ENCODE measurements around the gene MCM3.
A peak's percentile ranks its signal among the peaks of the same experiment; 100 is the strongest.

Gene MCM3

DNA sequence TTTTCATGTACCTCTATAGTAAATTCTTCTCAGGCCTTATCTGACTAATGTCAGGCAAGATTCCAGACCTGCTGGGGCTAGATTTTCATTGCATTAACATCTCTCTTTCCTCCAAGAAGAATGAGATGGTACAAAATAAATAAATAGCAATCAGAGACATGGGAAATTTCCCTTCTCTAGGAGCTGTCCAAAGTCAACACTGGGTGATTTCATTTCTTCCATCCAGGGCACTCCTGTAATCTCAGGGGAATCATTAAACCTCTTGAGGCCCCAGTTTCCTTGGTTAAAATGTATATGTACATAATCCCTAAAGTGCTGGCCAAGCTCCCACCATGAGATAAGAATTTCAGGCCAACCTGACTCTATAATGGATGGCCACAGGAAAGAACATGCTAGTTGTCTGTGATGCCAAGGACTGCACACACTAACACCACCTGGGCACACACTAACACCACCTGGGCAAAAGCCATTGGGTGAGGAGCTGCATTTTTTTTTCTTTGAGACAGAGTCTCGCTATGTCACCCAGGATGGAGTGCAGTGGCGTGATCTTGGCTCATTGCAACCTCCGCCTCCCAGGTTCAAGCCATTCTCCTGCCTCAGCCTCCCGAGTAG is 41.2 kb downstream of the MCM3 start:
- Histone ChIP-seq H2AFZ (ENCODE audit: insufficient read depth, low read length, poor library complexity) (no peak overlapping the region), H2BK120ac (ENCODE audit: insufficient read depth, low read length, poor library complexity) (no peak overlapping the region), H4K8ac (ENCODE audit: low read depth, low read length) (no peak overlapping the region), H3K27ac (ENCODE audit: low read depth, low read length) (no peak overlapping the region), H3K79me1 (ENCODE audit: low read length) (no peaks in the 10 kb centered on the region), H3K4me3 (ENCODE audit: low read depth, low read length) (no peak overlapping the region), H2BK12ac (ENCODE audit: low read length) (no peak overlapping the region), H3K4ac (ENCODE audit: low read depth, low read length) (no peak overlapping the region), H3K4me1 (ENCODE audit: control insufficient read depth in 1 of 2, insufficient read depth in 2 of 2, low read length in 2 of 2) (no peaks in the 10 kb centered on the region), H3K4me2 (ENCODE audit: low read length) (no peak overlapping the region), H4K12ac (ENCODE audit: low read depth, low read length) (no peak overlapping the region), H3K14ac (ENCODE audit: low read length) (no peak overlapping the region), H3K23ac (ENCODE audit: low read length) (no peak overlapping the region), H3K9ac (ENCODE audit: low read length) (no peak overlapping the region), H4K91ac (ENCODE audit: low read depth, low read length) (no peak overlapping the region), H2AK5ac (ENCODE audit: low read length) (no peak overlapping the region), H3K9me3 (ENCODE audit: insufficient read depth, low read depth, low read length) (no peaks in the 10 kb centered on the region), H3K18ac (ENCODE audit: low read length) (no peak overlapping the region), H3K27me3 (ENCODE audit: insufficient read depth, low read length) (no peaks in the 10 kb centered on the region), H2BK5ac (ENCODE audit: low read depth, low read length, poor library complexity) (no peak overlapping the region), H3K79me2 (ENCODE audit: control insufficient read depth, insufficient read depth, low read length, poor library complexity) (no peaks in the 10 kb centered on the region), H3K36me3 (ENCODE audit: control insufficient read depth in 1 of 2, insufficient read depth in 2 of 2, low read length in 2 of 2) (no peaks in the 10 kb centered on the region)
- DNase-seq: no peak
- no CpG with 5 or more reads among the region's 4 CpGs for WGBS (ENCODE audit: extremely low coverage, insufficient coverage, insufficient read length)

DNA sequence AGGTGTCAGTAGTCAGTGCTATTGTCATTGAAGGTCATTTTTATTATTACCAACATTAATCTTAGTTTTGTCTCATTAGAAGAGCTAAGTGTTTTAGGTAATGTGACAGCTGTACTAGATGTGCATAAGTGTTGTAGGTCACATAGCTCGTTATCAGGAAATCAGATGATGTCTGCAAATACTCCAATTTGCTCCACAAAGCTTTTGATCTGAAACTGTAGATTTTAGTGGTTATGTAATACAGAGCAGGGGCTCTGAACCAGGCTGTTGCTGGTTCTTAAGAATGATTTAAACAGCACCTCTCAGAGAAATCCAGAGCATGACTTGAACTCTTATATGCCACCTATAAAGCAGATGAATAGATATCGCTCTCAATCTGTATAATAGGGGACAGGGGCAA is 42.7 kb downstream of the MCM3 start:
- Histone ChIP-seq H2BK12ac (ENCODE audit: low read length) (no peak overlapping the region), H4K8ac (ENCODE audit: low read depth, low read length) (no peak overlapping the region), H3K9me3 (ENCODE audit: insufficient read depth, low read depth, low read length) (no peaks in the 10 kb centered on the region), H2AK5ac (ENCODE audit: low read length) (no peak overlapping the region), H2AFZ (ENCODE audit: insufficient read depth, low read length, poor library complexity) (no peak overlapping the region), H3K4me3 (ENCODE audit: low read depth, low read length) (no peak overlapping the region), H3K27me3 (ENCODE audit: insufficient read depth, low read length) (no peaks in the 10 kb centered on the region), H2BK5ac (ENCODE audit: low read depth, low read length, poor library complexity) (no peak overlapping the region), H4K12ac (ENCODE audit: low read depth, low read length) (no peak overlapping the region), H3K79me1 (ENCODE audit: low read length) (no peaks in the 10 kb centered on the region), H3K27ac (ENCODE audit: low read depth, low read length) (no peak overlapping the region), H3K36me3 (ENCODE audit: control insufficient read depth in 1 of 2, insufficient read depth in 2 of 2, low read length in 2 of 2) (no peaks in the 10 kb centered on the region), H3K79me2 (ENCODE audit: control insufficient read depth, insufficient read depth, low read length, poor library complexity) (no peaks in the 10 kb centered on the region), H3K14ac (ENCODE audit: low read length) (no peak overlapping the region), H4K91ac (ENCODE audit: low read depth, low read length) (no peak overlapping the region), H3K4ac (ENCODE audit: low read depth, low read length) (no peak overlapping the region), H3K4me1 (ENCODE audit: control insufficient read depth in 1 of 2, insufficient read depth in 2 of 2, low read length in 2 of 2) (no peaks in the 10 kb centered on the region), H3K18ac (ENCODE audit: low read length) (no peak overlapping the region), H3K9ac (ENCODE audit: low read length) (no peak overlapping the region), H3K23ac (ENCODE audit: low read length) (no peak overlapping the region), H3K4me2 (ENCODE audit: low read length) (no peak overlapping the region), H2BK120ac (ENCODE audit: insufficient read depth, low read length, poor library complexity) (no peak overlapping the region)
- WGBS (ENCODE audit: extremely low coverage, insufficient coverage, insufficient read length): no CpG with 5 or more reads among the region's 2 CpGs
- no peak for DNase-seq

DNA sequence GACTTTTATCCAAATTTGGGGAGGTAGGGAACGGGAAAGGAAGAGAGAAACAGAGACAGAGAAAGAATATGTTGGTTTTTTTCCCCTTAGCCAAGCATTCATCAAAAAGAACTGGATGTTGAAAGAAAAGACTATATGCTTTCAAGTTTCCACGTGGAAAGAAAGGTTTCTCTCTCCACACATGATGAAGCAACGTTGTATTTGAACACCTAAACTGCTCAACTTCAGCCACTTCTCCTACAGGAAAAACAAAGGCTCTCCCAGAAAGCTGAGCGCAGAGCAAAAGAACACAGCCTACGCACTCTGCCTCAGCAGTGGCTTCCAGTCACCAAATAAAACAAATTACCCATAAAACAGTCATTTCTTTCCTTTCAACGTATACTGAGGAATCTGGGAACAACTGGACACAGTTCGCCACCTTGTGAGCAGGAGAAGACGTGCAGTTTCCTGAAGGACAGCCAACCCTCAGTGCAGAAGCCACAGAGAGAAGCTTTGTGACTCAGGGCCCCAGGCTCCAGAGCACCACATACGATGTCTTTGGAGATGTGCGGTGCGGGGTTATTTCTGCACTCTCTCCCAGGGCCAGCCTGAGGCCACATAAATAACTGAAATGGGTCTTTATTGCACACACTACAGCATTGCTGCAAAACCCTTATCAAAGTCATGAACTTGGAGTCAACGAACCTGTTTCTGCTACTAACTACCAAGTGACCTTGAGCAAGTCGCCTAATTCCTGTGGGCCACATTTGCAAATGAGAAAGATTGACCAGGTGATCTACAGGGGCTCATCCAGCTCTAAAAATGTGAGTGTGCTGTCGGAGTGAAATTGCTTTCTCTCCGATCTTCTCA is 50.3 kb downstream of the MCM3 start:
- Histone ChIP-seq H3K18ac (ENCODE audit: low read length) (no peak overlapping the region), H3K79me1 (ENCODE audit: low read length) (no peaks in the 10 kb centered on the region), H3K14ac (ENCODE audit: low read length) (no peak overlapping the region), H3K4me1 (ENCODE audit: control insufficient read depth in 1 of 2, insufficient read depth in 2 of 2, low read length in 2 of 2) (peaks cover 0 to 5% of the 10 kb centered on the region in 2 experiments), H4K91ac (ENCODE audit: low read depth, low read length) (no peak overlapping the region), H3K9me3 (ENCODE audit: insufficient read depth, low read depth, low read length) (no peaks in the 10 kb centered on the region), H3K27ac (ENCODE audit: low read depth, low read length) (no peak overlapping the region), H4K12ac (ENCODE audit: low read depth, low read length) (no peak overlapping the region), H3K27me3 (ENCODE audit: insufficient read depth, low read length) (no peaks in the 10 kb centered on the region), H2BK5ac (ENCODE audit: low read depth, low read length, poor library complexity) (no peak overlapping the region), H4K8ac (ENCODE audit: low read depth, low read length) (no peak overlapping the region), H3K9ac (ENCODE audit: low read length) (no peak overlapping the region), H2AK5ac (ENCODE audit: low read length) (no peak overlapping the region), H2BK120ac (ENCODE audit: insufficient read depth, low read length, poor library complexity) (no peak overlapping the region), H3K4ac (ENCODE audit: low read depth, low read length) (no peak overlapping the region), H3K79me2 (ENCODE audit: control insufficient read depth, insufficient read depth, low read length, poor library complexity) (no peaks in the 10 kb centered on the region), H2BK12ac (ENCODE audit: low read length) (no peak overlapping the region), H2AFZ (ENCODE audit: insufficient read depth, low read length, poor library complexity) (no peak overlapping the region), H3K36me3 (ENCODE audit: control insufficient read depth in 1 of 2, insufficient read depth in 2 of 2, low read length in 2 of 2) (no peaks in the 10 kb centered on the region), H3K4me2 (ENCODE audit: low read length) (no peak overlapping the region), H3K4me3 (ENCODE audit: low read depth, low read length) (no peak overlapping the region), H3K23ac (ENCODE audit: low read length) (no peak overlapping the region)
- no CpG with 5 or more reads among the region's 15 CpGs for WGBS (ENCODE audit: extremely low coverage, insufficient coverage, insufficient read length)
- DNase-seq: peak; percentile 54 to 79

DNA sequence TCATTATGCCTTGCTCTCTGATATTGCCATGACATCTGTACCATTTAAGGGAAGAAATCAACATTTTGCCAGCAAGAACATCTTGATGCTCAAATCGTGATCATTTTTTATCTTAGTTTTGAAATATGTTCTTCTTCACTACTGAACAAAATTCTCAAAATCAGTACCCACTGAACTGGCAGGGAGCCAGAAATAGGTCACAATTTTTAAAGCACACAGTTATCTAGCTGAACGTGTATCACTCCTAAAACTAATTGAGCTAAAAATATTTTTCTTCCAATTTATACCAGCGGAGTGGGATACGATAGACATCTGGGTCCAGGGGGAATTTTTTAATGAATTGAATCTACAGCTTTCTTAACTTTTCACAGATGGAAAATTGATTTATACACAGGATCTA is 51.5 kb downstream of the MCM3 start:
- Histone ChIP-seq H3K79me1 (ENCODE audit: low read length) (no peaks in the 10 kb centered on the region), H3K36me3 (ENCODE audit: control insufficient read depth in 1 of 2, insufficient read depth in 2 of 2, low read length in 2 of 2) (no peaks in the 10 kb centered on the region), H2AK5ac (ENCODE audit: low read length) (no peak overlapping the region), H3K27me3 (ENCODE audit: insufficient read depth, low read length) (no peaks in the 10 kb centered on the region), H3K27ac (ENCODE audit: low read depth, low read length) (no peak overlapping the region), H2BK12ac (ENCODE audit: low read length) (no peak overlapping the region), H3K79me2 (ENCODE audit: control insufficient read depth, insufficient read depth, low read length, poor library complexity) (no peaks in the 10 kb centered on the region), H3K4me1 (ENCODE audit: control insufficient read depth in 1 of 2, insufficient read depth in 2 of 2, low read length in 2 of 2) (peaks cover 0 to 5% of the 10 kb centered on the region in 2 experiments), H3K18ac (ENCODE audit: low read length) (no peak overlapping the region), H4K91ac (ENCODE audit: low read depth, low read length) (no peak overlapping the region), H3K4me3 (ENCODE audit: low read depth, low read length) (no peak overlapping the region), H3K9ac (ENCODE audit: low read length) (no peak overlapping the region), H2BK120ac (ENCODE audit: insufficient read depth, low read length, poor library complexity) (no peak overlapping the region), H3K9me3 (ENCODE audit: insufficient read depth, low read depth, low read length) (no peaks in the 10 kb centered on the region), H2AFZ (ENCODE audit: insufficient read depth, low read length, poor library complexity) (no peak overlapping the region), H4K12ac (ENCODE audit: low read depth, low read length) (no peak overlapping the region), H3K4me2 (ENCODE audit: low read length) (no peak overlapping the region), H2BK5ac (ENCODE audit: low read depth, low read length, poor library complexity) (no peak overlapping the region), H3K14ac (ENCODE audit: low read length) (no peak overlapping the region), H4K8ac (ENCODE audit: low read depth, low read length) (no peak overlapping the region), H3K4ac (ENCODE audit: low read depth, low read length) (no peak overlapping the region), H3K23ac (ENCODE audit: low read length) (no peak overlapping the region)
- WGBS (ENCODE audit: extremely low coverage, insufficient coverage, insufficient read length): no CpG with 5 or more reads among the region's 4 CpGs
- DNase-seq: no peak

All from trophoblast cell (in vitro differentiated cells and primary cell).